ENCODE measurements around the gene KIF3C.

DNA sequence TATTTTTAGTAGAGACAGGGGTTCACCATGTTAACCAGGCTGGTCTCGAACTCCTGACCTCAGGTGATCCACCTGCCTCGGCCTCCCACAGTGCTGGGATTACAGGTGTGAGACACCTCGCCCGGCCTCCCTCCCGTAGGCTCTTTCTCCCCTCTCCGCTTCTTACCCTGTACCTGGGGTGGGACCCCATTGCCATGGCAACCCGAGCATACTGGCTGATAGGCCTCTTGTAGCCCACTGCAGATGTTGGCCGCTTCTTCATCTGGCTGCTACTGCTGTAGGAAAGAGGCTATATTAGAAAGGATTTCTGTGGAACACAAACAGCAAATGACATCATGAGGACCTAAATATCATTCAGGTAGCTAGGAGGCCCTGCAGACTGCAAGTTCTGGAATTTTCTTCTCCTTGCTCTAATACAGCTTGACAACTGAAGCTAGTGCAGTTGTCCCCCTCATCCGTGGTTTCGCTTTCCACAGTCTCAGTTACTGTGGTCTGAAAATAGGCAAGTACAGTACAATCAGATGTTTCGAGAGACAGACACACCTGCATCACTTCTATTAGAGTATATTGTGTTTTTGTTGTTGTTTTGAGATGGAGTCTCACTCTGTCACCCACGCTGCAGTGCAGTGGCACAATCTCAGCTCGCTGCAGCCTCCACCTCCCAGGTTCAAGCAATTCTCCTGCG is 52.4 kb downstream of the KIF3C start:
- TF ChIP-seq CTCF (IDR thresholded peaks at IDR 0.05) (no peak), POLR2AphosphoS5 (IDR thresholded peaks at IDR 0.05; ENCODE audit: low read depth, low read length) (no peak)

Measured in Panc1 (cell line).